A549 treated with dexamethasone at 1 μM for 4 hours (cell line): Measurements from ENCODE around the gene FOXD4L6. TPM values are rescaled to one million over a fixed set of nuclear protein-coding genes. Genes with fewer than 3 reads are reported as not detected.

Source experiments
- total RNA-seq: library from RNA; stranded (reverse); fragments of 200-300 nt; extraction: Qiagen RNA extraction; gene quantifications from 5 replicates; pipeline ENCODE4 v1.2.3, GENCODE V29; 2022

The FOXD4L6 gene
- total RNA-seq: 0.08 to 0.09 TPM (median 0.09 TPM) in 3 of 5 replicates, not detected in the others

DNA sequence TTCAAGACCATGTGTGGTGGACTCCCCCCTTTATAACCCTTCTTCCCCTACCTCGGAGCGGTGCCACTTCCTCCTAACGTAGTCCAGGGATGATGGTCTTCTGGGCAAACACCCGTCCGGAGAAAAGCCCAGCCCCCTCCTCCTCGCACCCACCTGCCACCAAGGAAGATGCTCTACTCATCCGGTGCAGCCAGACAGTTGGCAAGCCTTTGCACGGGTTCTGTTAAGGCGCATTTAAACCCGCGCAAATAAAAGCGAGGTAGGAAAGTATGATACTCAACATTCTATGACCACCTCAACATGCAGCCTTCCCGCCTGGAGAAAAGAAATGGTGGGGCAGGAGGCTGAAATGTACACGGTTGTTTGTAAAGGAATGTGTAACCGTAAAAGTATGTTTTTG is at the start of gene FOXD4L6:
TSS of gene FOXD4L6 (minus strand) at position 101 of the 400 bp plus-strand sequence. CDS start 298 bp downstream, outside the sequence.

Other genes with a start within 250 kb of the FOXD4L6 start
- gene ZNG1F, start 60.6 kb upstream of the FOXD4L6 start, total RNA-seq: 22.0 to 56.6 TPM (median 29.7 TPM) in 5 replicates